GM10847 (cell line): Measurements from ENCODE around the gene HOXB2.

Experiments
- POLR2A ChIP-seq: IDR thresholded peaks from 2 replicates; pipeline ENCODE4 v1.6.1; 2011; ENCODE audit not compliant: insufficient read length; ENCODE audit errors: extremely low read depth

Gene HOXB2

DNA sequence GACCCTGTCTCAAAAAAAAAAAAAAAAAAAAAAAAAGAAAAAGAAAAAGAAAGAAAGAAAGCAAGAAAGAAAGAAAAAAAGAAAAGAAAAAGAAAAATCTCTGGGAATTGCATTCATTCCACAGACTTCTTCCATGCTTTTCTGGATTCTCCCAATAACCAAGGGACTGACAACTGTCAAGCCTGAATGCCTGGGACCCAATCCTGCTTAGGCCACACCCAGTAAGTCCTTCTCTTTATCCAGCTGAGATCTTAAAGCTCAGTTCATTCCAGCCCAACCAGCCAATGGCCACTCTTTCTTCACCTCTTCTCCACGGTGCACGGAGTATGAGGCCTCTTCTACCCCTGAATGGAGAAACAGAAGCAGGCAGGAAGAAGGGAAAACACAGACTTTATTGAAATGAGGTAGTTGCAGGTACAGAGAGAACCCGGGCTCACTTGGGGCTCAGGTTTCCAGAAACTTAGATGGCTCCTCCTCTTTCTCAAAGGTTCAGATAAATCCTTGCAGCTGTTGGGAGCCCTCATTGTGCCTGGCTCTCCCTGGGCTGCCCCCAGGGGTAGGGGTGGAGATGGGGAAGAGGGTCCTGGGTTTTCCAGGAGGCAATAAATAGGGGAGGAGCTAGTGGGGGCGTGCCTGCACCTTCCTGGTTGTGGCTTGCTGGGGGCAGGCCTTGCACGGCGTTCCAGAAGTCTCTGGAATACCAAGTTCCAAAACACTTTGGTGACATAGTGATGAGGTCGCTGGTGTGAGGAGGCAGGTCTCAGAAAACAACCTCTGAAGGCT, 16.6 kb downstream of the HOXB2 start:
- TF ChIP-seq POLR2A: no peak

- TF ChIP-seq POLR2A: no peak
Observed at GRCh38 chr17:48527547-48527932, 17.4 kb downstream of the HOXB2 start.

- TF ChIP-seq POLR2A: no peak
Observed at GRCh38 chr17:48526608-48527546, 18.0 kb downstream of the HOXB2 start.

DNA sequence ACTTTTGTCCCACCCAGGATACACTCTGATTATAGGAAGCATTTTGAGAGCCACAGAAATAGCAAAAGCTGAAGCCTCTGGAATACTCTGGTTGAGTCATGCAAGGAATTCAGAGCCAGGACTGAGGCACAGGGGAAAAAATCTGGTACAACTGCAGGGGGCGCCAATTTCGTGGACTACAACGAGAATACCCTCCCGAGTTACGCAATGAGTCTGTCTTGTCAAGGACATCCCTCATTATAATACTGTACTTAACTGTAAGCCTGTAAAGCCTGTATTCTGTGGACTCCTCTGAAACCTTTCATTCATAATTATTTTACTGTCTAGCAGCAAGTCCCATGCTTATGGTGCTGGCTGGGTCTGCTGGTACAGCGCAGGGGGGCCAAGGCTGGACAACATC, 21.9 kb downstream of the HOXB2 start:
- TF ChIP-seq POLR2A: no peak

- no peak for TF ChIP-seq POLR2A
Observed at GRCh38 chr17:48522031-48522653, 22.8 kb downstream of the HOXB2 start.

- no peak for TF ChIP-seq POLR2A
Observed at GRCh38 chr17:48520631-48521079, 24.3 kb downstream of the HOXB2 start.

GRCh38 chr17:48519427-48519826, 25.5 kb downstream of the HOXB2 start:
- no peak for TF ChIP-seq POLR2A

- TF ChIP-seq POLR2A: no peak
Observed at GRCh38 chr17:48517478-48517877, 27.4 kb downstream of the HOXB2 start.

DNA sequence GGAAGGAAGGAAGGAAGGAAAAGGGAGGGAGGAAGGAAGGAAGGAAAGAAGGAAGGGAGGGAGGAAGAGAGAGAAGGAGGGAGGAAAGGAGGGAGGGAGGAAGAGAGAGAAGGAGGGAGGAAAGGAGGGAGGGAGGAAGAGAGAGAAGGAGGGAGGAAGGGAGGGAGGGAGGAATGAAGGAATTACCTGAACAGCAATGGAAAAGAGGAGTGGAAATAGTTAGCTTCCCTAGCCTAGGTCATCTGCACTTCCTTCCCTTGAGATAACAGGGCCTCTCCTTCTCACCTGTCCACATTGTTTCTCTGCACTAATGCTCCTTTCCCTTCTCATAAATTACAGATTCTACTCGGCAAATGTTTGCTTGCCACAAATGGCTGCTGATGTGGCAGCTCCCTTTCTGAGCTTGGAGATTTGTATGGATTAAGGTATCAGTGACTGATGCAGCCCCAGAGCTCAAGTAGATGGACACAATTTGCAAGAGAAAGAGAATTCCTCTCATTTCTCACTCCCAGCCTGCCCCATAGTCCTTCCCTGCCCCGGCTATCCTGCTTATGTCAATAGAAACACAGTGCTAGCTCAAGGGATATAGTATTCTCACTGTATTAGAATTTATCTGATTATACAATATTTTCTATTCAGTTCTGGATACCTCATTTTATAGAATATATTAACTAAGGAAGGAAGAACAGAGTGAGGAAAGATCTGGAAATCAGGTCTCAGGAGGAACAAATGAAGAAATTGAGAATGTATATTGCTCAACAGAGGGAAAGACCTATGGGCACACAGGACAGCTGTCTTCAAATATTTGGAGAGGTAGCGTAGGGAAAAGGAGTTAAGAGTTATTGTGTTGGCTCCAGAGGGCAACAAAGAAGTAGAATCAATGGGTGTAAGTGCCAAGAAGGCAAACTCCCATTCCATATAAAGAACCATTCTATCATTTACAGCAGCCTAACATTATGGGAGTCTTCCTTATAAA, 28.7 kb downstream of the HOXB2 start:
- no peak for TF ChIP-seq POLR2A

DNA sequence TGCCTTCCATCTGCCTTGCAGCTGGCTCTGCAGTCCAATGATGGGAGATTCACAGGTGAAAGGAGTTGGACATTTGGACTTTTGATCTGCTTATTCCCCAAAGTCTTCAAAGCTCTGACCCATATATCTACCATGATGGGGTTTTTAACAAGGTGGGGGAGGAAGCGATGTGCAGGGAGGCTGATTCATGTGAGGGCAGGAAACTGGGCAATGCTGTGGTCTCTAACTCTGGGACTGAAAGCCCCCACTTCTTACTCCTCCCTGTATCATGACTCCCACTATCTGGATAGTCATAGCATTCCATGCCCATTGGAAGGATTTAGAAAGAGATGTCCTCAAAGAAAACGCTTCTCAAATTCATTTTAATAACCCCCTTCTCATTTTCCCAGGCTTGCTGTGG, 30.4 kb downstream of the HOXB2 start:
- no peak for TF ChIP-seq POLR2A

DNA sequence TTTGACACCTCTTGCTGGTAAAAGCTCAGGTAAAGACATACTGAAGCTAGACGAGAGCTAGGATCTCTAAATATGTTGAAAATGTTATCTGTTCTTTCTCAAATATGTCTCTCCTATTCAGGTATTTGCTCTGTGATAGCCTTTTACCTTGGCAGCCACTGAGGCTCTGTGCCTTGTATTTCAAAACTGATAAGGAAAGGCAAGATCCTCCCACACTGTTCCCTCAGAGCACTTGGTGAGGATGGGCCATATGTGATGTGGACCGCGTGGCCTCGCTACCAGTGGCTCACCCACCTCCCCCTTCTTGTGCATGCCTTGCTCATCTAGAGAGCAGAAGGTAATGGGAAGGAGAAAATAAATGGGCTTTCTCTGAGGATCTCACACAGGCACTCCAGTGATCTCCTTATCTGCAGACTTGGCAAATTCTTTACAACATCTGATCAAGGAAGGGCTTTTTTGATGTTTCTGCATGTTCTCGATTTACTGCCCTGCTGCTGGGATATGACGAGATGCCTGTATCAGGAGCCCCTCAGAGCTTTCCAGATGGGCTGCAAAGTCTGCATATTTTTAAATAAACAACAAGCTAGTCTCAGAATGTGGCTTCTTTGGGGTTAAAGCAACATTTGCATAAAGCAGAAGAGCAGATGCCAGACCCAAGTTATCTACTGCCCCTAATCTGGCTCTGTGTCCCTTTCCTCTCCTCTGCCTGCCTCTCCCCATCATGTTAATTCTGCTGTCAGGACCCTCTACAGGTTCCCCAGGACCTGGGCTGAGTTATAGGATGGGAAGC, 31.0 kb downstream of the HOXB2 start:
- TF ChIP-seq POLR2A: no peak

- no peak for TF ChIP-seq POLR2A
Observed at GRCh38 chr17:48513097-48513496, 31.8 kb downstream of the HOXB2 start.

GRCh38 chr17:48510761-48511604, 33.9 kb downstream of the HOXB2 start:
- TF ChIP-seq POLR2A: no peak
